B cell (primary cell): ENCODE results near the gene RAB27A.

ENCODE experiments used
- EZH2 ChIP-seq: IDR thresholded peaks from 2 replicates; pipeline ENCODE4 v1.6.1; 2012; ENCODE audit warnings: borderline replicate concordance, low read depth, mild to moderate bottlenecking, moderate library complexity, low read length; ENCODE audit not compliant: insufficient read depth, poor library complexity, severe bottlenecking
- TF ChIP-seq, protein P1 (sequence below): fragments of 200-600 bp; IDR thresholded peaks from one replicate; pipeline ENCODE4 v1.8.0; 2022; ENCODE audit warnings: antibody characterized with exemption, mild to moderate bottlenecking

DNA sequence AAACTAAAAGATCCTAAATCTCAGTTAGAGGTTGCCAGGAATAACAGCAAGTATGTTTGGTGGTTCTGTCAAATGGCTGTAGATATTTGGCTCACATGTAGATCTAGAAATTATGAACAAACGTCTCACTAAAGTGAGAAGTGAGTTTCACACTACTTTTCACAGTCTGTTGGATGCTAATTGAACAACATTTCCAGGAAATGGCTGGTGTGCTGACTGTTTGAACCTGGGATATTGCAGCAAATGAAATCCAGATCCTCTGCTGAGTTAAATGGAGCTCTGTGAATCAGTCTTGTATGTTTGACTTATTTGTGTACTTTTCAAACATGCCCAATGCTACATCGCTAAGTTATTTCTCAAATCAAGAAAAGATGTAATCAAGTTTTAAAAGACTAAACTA, 71.6 kb downstream of the RAB27A start:
- TF ChIP-seq, protein P1, sequence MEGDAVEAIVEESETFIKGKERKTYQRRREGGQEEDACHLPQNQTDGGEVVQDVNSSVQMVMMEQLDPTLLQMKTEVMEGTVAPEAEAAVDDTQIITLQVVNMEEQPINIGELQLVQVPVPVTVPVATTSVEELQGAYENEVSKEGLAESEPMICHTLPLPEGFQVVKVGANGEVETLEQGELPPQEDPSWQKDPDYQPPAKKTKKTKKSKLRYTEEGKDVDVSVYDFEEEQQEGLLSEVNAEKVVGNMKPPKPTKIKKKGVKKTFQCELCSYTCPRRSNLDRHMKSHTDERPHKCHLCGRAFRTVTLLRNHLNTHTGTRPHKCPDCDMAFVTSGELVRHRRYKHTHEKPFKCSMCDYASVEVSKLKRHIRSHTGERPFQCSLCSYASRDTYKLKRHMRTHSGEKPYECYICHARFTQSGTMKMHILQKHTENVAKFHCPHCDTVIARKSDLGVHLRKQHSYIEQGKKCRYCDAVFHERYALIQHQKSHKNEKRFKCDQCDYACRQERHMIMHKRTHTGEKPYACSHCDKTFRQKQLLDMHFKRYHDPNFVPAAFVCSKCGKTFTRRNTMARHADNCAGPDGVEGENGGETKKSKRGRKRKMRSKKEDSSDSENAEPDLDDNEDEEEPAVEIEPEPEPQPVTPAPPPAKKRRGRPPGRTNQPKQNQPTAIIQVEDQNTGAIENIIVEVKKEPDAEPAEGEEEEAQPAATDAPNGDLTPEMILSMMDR: no peak
- TF ChIP-seq EZH2: no peak
